WTC11 (cell line): Measurements from ENCODE around the gene NOTO. TPM values are rescaled to one million over a fixed set of nuclear protein-coding genes. Genes with fewer than 3 reads are reported as not detected.

Experiments
- ATAC-seq: fragments of 200-7000 bp; cut with Tn5 transposase; 2 replicates; pipeline ENCODE4 v1.10.0; 2021; ENCODE audit warnings: mild to moderate bottlenecking, moderate library complexity
- CTCF ChIA-PET: fragments of 300-600 bp; sonication (Branson Sonifier 250); formaldehyde crosslinking; loops from one replicate; lab custom pipeline; 2021; ENCODE audit warnings: antibody characterized with exemption; lab: Charles Lee
- POLR2A ChIA-PET: fragments of 350-600 bp; sonication (Branson Sonifier 250); formaldehyde crosslinking; loops from one replicate; lab custom pipeline; 2021; ENCODE audit warnings: antibody characterized with exemption; lab: Charles Lee
- DNase-seq: peaks from one replicate; pipeline ENCODE4 v3.0.0; 2021; ENCODE audit warnings: low spot score
- H3K27ac Mint-ChIP-seq: 2 replicates; pipeline ENCODE4 v1.8.0; 2021; ENCODE audit warnings: mixed read lengths
- H3K27me3 Mint-ChIP-seq: 2 replicates; pipeline ENCODE4 v1.8.0; 2021; ENCODE audit warnings: low read depth, mild to moderate bottlenecking, moderate library complexity, mixed read lengths
- H3K36me3 Mint-ChIP-seq: 2 replicates; pipeline ENCODE4 v1.8.0; 2021; ENCODE audit warnings: mixed read lengths
- H3K4me1 Mint-ChIP-seq: 2 replicates; pipeline ENCODE4 v1.8.0; 2022; ENCODE audit warnings: mixed read lengths
- H3K4me3 Mint-ChIP-seq: 2 replicates; pipeline ENCODE4 v1.8.0; 2021; ENCODE audit warnings: mild to moderate bottlenecking, moderate library complexity, mixed read lengths
- H3K9me3 Mint-ChIP-seq: 2 replicates; pipeline ENCODE4 v1.8.0; 2021; ENCODE audit warnings: mixed read lengths
- CBFB ChIP-seq: sonication (generic); formaldehyde crosslinking; IDR thresholded peaks from 2 replicates; pipeline ENCODE4 v1.8.1; 2022; ENCODE audit warnings: mild to moderate bottlenecking, low read depth, missing genetic modification reagents
- CREB1 ChIP-seq: sonication (generic); formaldehyde crosslinking; IDR thresholded peaks from 2 replicates; pipeline ENCODE4 v1.8.0; 2023; ENCODE audit warnings: mild to moderate bottlenecking, missing genetic modification reagents
- CREM ChIP-seq: sonication (generic); formaldehyde crosslinking; IDR thresholded peaks from 2 replicates; pipeline ENCODE4 v1.8.1; 2022; ENCODE audit warnings: mild to moderate bottlenecking, missing genetic modification reagents, moderate library complexity
- ELF4 ChIP-seq: sonication (generic); formaldehyde crosslinking; IDR thresholded peaks from 2 replicates; pipeline ENCODE4 v1.8.1; 2022; ENCODE audit warnings: low read depth, mild to moderate bottlenecking, moderate library complexity, missing genetic modification reagents
- HMGA2 ChIP-seq: fragments of 250-450 bp; sonication (Bioruptor Pico); IDR thresholded peaks from 2 replicates; pipeline ENCODE4 v1.4.0; 2021; ENCODE audit warnings: mild to moderate bottlenecking, moderate library complexity
- MAX ChIP-seq: sonication (generic); formaldehyde crosslinking; IDR thresholded peaks from 2 replicates; pipeline ENCODE4 v1.8.0; 2022; ENCODE audit warnings: mild to moderate bottlenecking, missing genetic modification reagents
- NFE2L1 ChIP-seq: sonication (generic); formaldehyde crosslinking; IDR thresholded peaks from 2 replicates; pipeline ENCODE4 v1.8.1; 2023; ENCODE audit warnings: missing genetic modification reagents
- NR1H2 ChIP-seq: sonication (generic); formaldehyde crosslinking; IDR thresholded peaks from 2 replicates; pipeline ENCODE4 v1.9.0; 2021; ENCODE audit warnings: mild to moderate bottlenecking, moderate library complexity, missing genetic modification reagents
- NR2C2 ChIP-seq: sonication (generic); formaldehyde crosslinking; IDR thresholded peaks from 2 replicates; pipeline ENCODE4 v1.8.0; 2022; ENCODE audit warnings: mild to moderate bottlenecking, missing genetic modification reagents
- NR3C1 ChIP-seq: sonication (generic); formaldehyde crosslinking; conservative IDR thresholded peaks from 2 replicates; pipeline ENCODE4 v1.8.1; 2023; ENCODE audit warnings: low read depth, mild to moderate bottlenecking, missing genetic modification reagents
- OVOL2 ChIP-seq: fragments of 250-450 bp; sonication (Bioruptor Pico); IDR thresholded peaks from 2 replicates; pipeline ENCODE4 v1.9.0; 2021; ENCODE audit warnings: mild to moderate bottlenecking, borderline replicate concordance
- PRRX2 ChIP-seq: fragments of 250-450 bp; sonication (Bioruptor Pico); IDR thresholded peaks from 2 replicates; pipeline ENCODE4 v1.8.0; 2021; ENCODE audit warnings: mild to moderate bottlenecking
- RORB ChIP-seq: fragments of 250-450 bp; sonication (Bioruptor Pico); IDR thresholded peaks from 2 replicates; pipeline ENCODE4 v1.9.0; 2021; ENCODE audit warnings: mild to moderate bottlenecking
- ZNF121 ChIP-seq: sonication (generic); formaldehyde crosslinking; IDR thresholded peaks from 2 replicates; pipeline ENCODE4 v1.8.0; 2023; ENCODE audit warnings: missing genetic modification reagents
- ZNF138 ChIP-seq: sonication (generic); formaldehyde crosslinking; conservative IDR thresholded peaks from 2 replicates; pipeline ENCODE4 v1.8.1; 2022; ENCODE audit warnings: mild to moderate bottlenecking, moderate library complexity, missing genetic modification reagents
- ZNF219 ChIP-seq: sonication (generic); formaldehyde crosslinking; IDR thresholded peaks from 2 replicates; pipeline ENCODE4 v1.8.0; 2023; ENCODE audit warnings: missing genetic modification reagents, mild to moderate bottlenecking, borderline replicate concordance
- ZNF416 ChIP-seq: fragments of 250-450 bp; sonication (Bioruptor Pico); IDR thresholded peaks from 2 replicates; pipeline ENCODE4 v1.9.0; 2021; ENCODE audit warnings: mild to moderate bottlenecking, inconsistent platforms
- total RNA-seq: library from RNA; stranded (reverse); gene quantifications from 3 replicates; pipeline ENCODE4 v1.2.3, GENCODE V29; 2021
- TF ChIP-seq, protein P1 (sequence below): sonication (generic); formaldehyde crosslinking; IDR thresholded peaks from 2 replicates; pipeline ENCODE4 v1.8.1; 2022; ENCODE audit warnings: mild to moderate bottlenecking, moderate library complexity, missing genetic modification reagents
- TF ChIP-seq, protein P2 (sequence below): sonication (generic); formaldehyde crosslinking; IDR thresholded peaks from 2 replicates; pipeline ENCODE4 v1.8.1; 2023; ENCODE audit warnings: mild to moderate bottlenecking, missing genetic modification reagents, moderate library complexity
- TF ChIP-seq, protein P3 (sequence below): sonication (generic); formaldehyde crosslinking; IDR thresholded peaks from 2 replicates; pipeline ENCODE4 v1.8.1; 2023; ENCODE audit warnings: mild to moderate bottlenecking, missing genetic modification reagents
- TF ChIP-seq, protein P4 (sequence below): sonication (generic); formaldehyde crosslinking; conservative IDR thresholded peaks from 2 replicates; pipeline ENCODE4 v1.8.1; 2023; ENCODE audit warnings: mild to moderate bottlenecking, low read depth, missing genetic modification reagents, moderate library complexity

NOTO gene
- total RNA-seq, 1 experiment from 2014 or later: 0.15 TPM

- peaks cover 86% of the 10 kb centered on the region for H3K27me3 Mint-ChIP-seq
- TF ChIP-seq NR1H2: no peak
- no peaks in the 10 kb centered on the region for H3K4me1 Mint-ChIP-seq
- H3K27ac Mint-ChIP-seq: no peak overlapping the region
- DNase-seq: no peak
- peaks cover 2% of the 10 kb centered on the region; the same call in 1 of the 2 replicates for H3K36me3 Mint-ChIP-seq
- no peak for ATAC-seq
- CTCF ChIA-PET: interaction anchor here (1.1 to 3.2 kb wide), 2 partner anchors 9 to 27 kb away, joined by 4 to 21 read pairs; no protein-coding TSS in a partner anchor
- POLR2A ChIA-PET: no interaction called here
- no peak overlapping the region for H3K4me3 Mint-ChIP-seq
- peaks cover 9% of the 10 kb centered on the region for H3K9me3 Mint-ChIP-seq
Measured at GRCh38 chr2:73185965-73186364, 16.4 kb upstream of the NOTO start.

DNA sequence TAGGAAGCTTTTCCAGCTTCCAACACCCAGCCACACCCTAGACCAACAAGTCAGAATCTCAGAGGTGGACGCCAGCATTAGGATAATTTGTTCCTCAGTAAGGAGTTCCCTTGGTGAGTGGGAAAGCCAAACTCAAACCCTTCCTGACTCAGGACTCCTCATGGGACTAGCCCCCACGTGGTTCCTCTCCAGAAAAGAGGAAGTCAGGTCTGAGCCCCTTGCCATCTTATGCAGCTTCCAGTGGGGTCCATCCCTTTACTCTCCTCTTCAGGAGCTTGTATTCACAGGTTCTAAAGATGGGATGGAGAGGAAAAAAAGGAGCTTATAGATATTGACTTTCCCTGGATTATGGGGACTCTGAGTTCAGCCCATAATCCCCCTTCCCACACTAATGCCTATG is 14.8 kb upstream of the NOTO start:
- TF ChIP-seq ZNF219 (CRISPR knock-in tag): no peak
- TF ChIP-seq, protein P1, sequence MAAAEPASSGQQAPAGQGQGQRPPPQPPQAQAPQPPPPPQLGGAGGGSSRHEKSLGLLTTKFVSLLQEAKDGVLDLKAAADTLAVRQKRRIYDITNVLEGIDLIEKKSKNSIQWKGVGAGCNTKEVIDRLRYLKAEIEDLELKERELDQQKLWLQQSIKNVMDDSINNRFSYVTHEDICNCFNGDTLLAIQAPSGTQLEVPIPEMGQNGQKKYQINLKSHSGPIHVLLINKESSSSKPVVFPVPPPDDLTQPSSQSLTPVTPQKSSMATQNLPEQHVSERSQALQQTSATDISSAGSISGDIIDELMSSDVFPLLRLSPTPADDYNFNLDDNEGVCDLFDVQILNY (CRISPR knock-in tag): no peak
- TF ChIP-seq, protein P2, sequence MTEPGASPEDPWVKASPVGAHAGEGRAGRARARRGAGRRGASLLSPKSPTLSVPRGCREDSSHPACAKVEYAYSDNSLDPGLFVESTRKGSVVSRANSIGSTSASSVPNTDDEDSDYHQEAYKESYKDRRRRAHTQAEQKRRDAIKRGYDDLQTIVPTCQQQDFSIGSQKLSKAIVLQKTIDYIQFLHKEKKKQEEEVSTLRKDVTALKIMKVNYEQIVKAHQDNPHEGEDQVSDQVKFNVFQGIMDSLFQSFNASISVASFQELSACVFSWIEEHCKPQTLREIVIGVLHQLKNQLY (CRISPR knock-in tag): no peak
- TF ChIP-seq NFE2L1 (CRISPR knock-in tag): no peak
- TF ChIP-seq, protein P3, sequence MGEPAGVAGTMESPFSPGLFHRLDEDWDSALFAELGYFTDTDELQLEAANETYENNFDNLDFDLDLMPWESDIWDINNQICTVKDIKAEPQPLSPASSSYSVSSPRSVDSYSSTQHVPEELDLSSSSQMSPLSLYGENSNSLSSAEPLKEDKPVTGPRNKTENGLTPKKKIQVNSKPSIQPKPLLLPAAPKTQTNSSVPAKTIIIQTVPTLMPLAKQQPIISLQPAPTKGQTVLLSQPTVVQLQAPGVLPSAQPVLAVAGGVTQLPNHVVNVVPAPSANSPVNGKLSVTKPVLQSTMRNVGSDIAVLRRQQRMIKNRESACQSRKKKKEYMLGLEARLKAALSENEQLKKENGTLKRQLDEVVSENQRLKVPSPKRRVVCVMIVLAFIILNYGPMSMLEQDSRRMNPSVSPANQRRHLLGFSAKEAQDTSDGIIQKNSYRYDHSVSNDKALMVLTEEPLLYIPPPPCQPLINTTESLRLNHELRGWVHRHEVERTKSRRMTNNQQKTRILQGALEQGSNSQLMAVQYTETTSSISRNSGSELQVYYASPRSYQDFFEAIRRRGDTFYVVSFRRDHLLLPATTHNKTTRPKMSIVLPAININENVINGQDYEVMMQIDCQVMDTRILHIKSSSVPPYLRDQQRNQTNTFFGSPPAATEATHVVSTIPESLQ (CRISPR knock-in tag): no peak
- TF ChIP-seq RORB: no peak
- TF ChIP-seq MAX (CRISPR knock-in tag): no peak
- TF ChIP-seq ZNF121: no peak
- no peak for TF ChIP-seq NR3C1 (CRISPR knock-in tag)
- no peak for TF ChIP-seq ELF4
- no peak for TF ChIP-seq CBFB (CRISPR knock-in tag)
- no peak for TF ChIP-seq OVOL2 (CRISPR knock-in tag)
- TF ChIP-seq ZNF138: no peak
- no peak for TF ChIP-seq NR2C2 (CRISPR knock-in tag)
- TF ChIP-seq, protein P4, sequence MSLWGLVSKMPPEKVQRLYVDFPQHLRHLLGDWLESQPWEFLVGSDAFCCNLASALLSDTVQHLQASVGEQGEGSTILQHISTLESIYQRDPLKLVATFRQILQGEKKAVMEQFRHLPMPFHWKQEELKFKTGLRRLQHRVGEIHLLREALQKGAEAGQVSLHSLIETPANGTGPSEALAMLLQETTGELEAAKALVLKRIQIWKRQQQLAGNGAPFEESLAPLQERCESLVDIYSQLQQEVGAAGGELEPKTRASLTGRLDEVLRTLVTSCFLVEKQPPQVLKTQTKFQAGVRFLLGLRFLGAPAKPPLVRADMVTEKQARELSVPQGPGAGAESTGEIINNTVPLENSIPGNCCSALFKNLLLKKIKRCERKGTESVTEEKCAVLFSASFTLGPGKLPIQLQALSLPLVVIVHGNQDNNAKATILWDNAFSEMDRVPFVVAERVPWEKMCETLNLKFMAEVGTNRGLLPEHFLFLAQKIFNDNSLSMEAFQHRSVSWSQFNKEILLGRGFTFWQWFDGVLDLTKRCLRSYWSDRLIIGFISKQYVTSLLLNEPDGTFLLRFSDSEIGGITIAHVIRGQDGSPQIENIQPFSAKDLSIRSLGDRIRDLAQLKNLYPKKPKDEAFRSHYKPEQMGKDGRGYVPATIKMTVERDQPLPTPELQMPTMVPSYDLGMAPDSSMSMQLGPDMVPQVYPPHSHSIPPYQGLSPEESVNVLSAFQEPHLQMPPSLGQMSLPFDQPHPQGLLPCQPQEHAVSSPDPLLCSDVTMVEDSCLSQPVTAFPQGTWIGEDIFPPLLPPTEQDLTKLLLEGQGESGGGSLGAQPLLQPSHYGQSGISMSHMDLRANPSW (CRISPR knock-in tag): no peak
- TF ChIP-seq CREB1 (CRISPR knock-in tag): no peak
- TF ChIP-seq CREM: no peak
- no peak for TF ChIP-seq ZNF416 (CRISPR knock-in tag)
- no peak for TF ChIP-seq HMGA2 (CRISPR knock-in tag)
- TF ChIP-seq PRRX2 (CRISPR knock-in tag): no peak
- Mint-ChIP-seq H3K27ac (no peak overlapping the region), H3K4me1 (peaks cover 12% of the 10 kb centered on the region), H3K36me3 (peaks cover 2% of the 10 kb centered on the region; the same call in 1 of the 2 replicates), H3K4me3 (no peak overlapping the region), H3K9me3 (peaks cover 9% of the 10 kb centered on the region), H3K27me3 (peaks cover 72% of the 10 kb centered on the region)
- CTCF ChIA-PET: interaction anchor here (1.0 to 3.2 kb wide), 2 partner anchors 10 to 25 kb away, joined by 3 to 21 read pairs; no protein-coding TSS in a partner anchor
- POLR2A ChIA-PET: interaction anchor here (1.2 kb wide), 1 partner anchor 47 kb away, joined by 3 read pairs; the partner anchor contains the start of gene CCT7
- no peak for ATAC-seq
- DNase-seq: no peak
